Measurements from ENCODE around the gene SPART.

GRCh38 chr13:36363366-36363863 is 17.2 kb upstream of the SPART start:
- TF ChIP-seq SP1 (IDR thresholded peaks at IDR 0.05; ENCODE audit: low read depth, low read length), result no peak
- TF ChIP-seq CTCF (IDR thresholded peaks at IDR 0.05; ENCODE audit: control extremely low read depth in 1 of 3, insufficient read depth in 1 of 3, low read depth in 1 of 3, low read length in 3 of 3), result no peak
- no peak for TF ChIP-seq SP2 (IDR thresholded peaks at IDR 0.05; ENCODE audit: low read length)
- TF ChIP-seq ZNF274 (IDR thresholded peaks at IDR 0.05; ENCODE audit: borderline replicate concordance, extremely low read depth, low read length), result no peak
- no peak for TF ChIP-seq TAF1 (IDR thresholded peaks at IDR 0.05; ENCODE audit: low read depth, low read length)
- no peak for TF ChIP-seq EP300 (IDR thresholded peaks at IDR 0.05; ENCODE audit: borderline replicate concordance in 1 of 2, low read depth in 2 of 2, low read length in 2 of 2)
- TF ChIP-seq TCF12 (IDR thresholded peaks at IDR 0.05; ENCODE audit: low read depth, low read length), result no peak
- TF ChIP-seq RAD21 (IDR thresholded peaks at IDR 0.05 in 1 of 2, conservative IDR thresholded peaks at IDR 0.05 in 1 of 2; ENCODE audit: low read depth in 2 of 2, low read length in 2 of 2), result no peak
- TF ChIP-seq ATF3 (IDR thresholded peaks at IDR 0.05; ENCODE audit: insufficient read depth, low read depth, low read length), result no peak
- TF ChIP-seq POLR2AphosphoS5 (IDR thresholded peaks at IDR 0.05; ENCODE audit: low read depth, low read length), result no peak
- no peak for TF ChIP-seq EZH2 (IDR thresholded peaks at IDR 0.05; ENCODE audit: low read depth, low read length, severe bottlenecking)
- no peak for TF ChIP-seq CEBPB (IDR thresholded peaks at IDR 0.05; ENCODE audit: low read depth, low read length)
- TF ChIP-seq POLR2A (IDR thresholded peaks at IDR 0.05; ENCODE audit: control extremely low read depth in 1 of 2, low read depth in 2 of 2, low read length in 2 of 2), result no peak
- TF ChIP-seq CREB1 (IDR thresholded peaks at IDR 0.05), result no peak

Data from H1 (cell line).